SK-N-SH (cell line): Measurements from ENCODE around the gene SOX13. TPM values are rescaled to one million over a fixed set of nuclear protein-coding genes. Genes with fewer than 3 reads are reported as not detected.

Experiments used
- CTCF ChIA-PET: fragments of 300-600, 350-600 bp; formaldehyde crosslinking; extraction: SDS; loops from one replicate; lab custom pipeline; 2021; lab: Yijun Ruan, JAX
- POLR2A ChIA-PET: fragments of 350-600 bp; sonication (Branson Sonifier 250); formaldehyde crosslinking; extraction: SDS; loops from one replicate; lab custom pipeline; 2020; ENCODE audit warnings: antibody characterized with exemption, inconsistent platforms; lab: Yijun Ruan, JAX
- DNase-seq: peaks from one replicate; pipeline ENCODE4 v3.0.0; 2012
- H2AFZ ChIP-seq: fragments of 200-600 bp; sonication (generic); 2 replicates; pipeline ENCODE4 v1.8.1; 2016; ENCODE audit warnings: antibody characterized with exemption, mild to moderate bottlenecking, low read depth
- H3F3A ChIP-seq: fragments of 200-600 bp; sonication (generic); replicated peaks from 2 replicates; pipeline ENCODE3; 2016; ENCODE audit warnings: antibody characterized with exemption, mild to moderate bottlenecking; ENCODE audit not compliant: insufficient read depth
- H3K27ac ChIP-seq, 2 experiments: fragments of 200-500 bp in 1 of 2; fragments of 200-600 bp in 1 of 2; sonication (Bioruptor generic) in 1 of 2; sonication (generic), shearing (Covaris generic) in 1 of 2; 2 replicates each; pipeline versions ENCODE4 v1.5.1 to v1.6.1; 2014 to 2016; ENCODE audit warnings: low read depth in 2 of 2, inconsistent platforms in 1 of 2, low read length in 1 of 2, mild to moderate bottlenecking in 1 of 2, mixed read lengths in 1 of 2
- H3K27me3 ChIP-seq: fragments of 200-600 bp; sonication (generic), shearing (Covaris generic); 2 replicates; pipeline ENCODE4 v1.6.1; 2016; ENCODE audit warnings: mixed run types; ENCODE audit not compliant: insufficient read depth
- H3K36me3 ChIP-seq, 2 experiments: fragments of 200-500 bp in 1 of 2; fragments of 200-600 bp in 1 of 2; sonication (Bioruptor generic) in 1 of 2; sonication (generic) in 1 of 2; replicated peaks in 1 of 2; 2 replicates each; pipeline versions ENCODE3 to v1.5.1; 2014 to 2016; ENCODE audit warnings: low read length in 1 of 2, mild to moderate bottlenecking in 1 of 2; ENCODE audit not compliant: insufficient read depth in 2 of 2, control insufficient read depth in 1 of 2
- H3K4me1 ChIP-seq, 2 experiments: fragments of 200-500 bp in 1 of 2; fragments of 200-600 bp in 1 of 2; sonication (Bioruptor generic) in 1 of 2; sonication (generic), shearing (Covaris generic) in 1 of 2; 2 replicates each; pipeline versions ENCODE4 v1.5.1 to v1.6.1; 2014 to 2016; ENCODE audit warnings: low read depth in 1 of 2, low read length in 1 of 2, mixed run types in 1 of 2; ENCODE audit not compliant: insufficient read depth in 2 of 2, control insufficient read depth in 1 of 2
- H3K4me2 ChIP-seq: fragments of 200-600 bp; sonication (generic), shearing (Covaris generic); 2 replicates; pipeline ENCODE4 v1.6.1; 2017; ENCODE audit warnings: mixed run types
- H3K4me3 ChIP-seq, 2 experiments: fragments of 200-500 bp in 1 of 2; fragments of 200-600 bp in 1 of 2; sonication (Bioruptor generic) in 1 of 2; sonication (generic), shearing (Covaris generic) in 1 of 2; 2 replicates each; pipeline versions ENCODE4 v1.5.1 to v1.8.1; 2014 to 2016; ENCODE audit warnings: low read depth in 2 of 2, inconsistent platforms in 1 of 2, low read length in 1 of 2, mild to moderate bottlenecking in 1 of 2, mixed read lengths in 1 of 2, moderate library complexity in 1 of 2
- H3K79me2 ChIP-seq: fragments of 200-600 bp; sonication (generic); 2 replicates; pipeline ENCODE4 v1.8.1; 2017; ENCODE audit warnings: mild to moderate bottlenecking; ENCODE audit not compliant: insufficient read depth
- H3K9ac ChIP-seq: fragments of 200-600 bp; sonication (generic); 2 replicates; pipeline ENCODE4 v1.6.1; 2017; ENCODE audit warnings: mixed run types
- H3K9me2 ChIP-seq: fragments of 200-600 bp; sonication (generic); 2 replicates; pipeline ENCODE4 v1.6.1; 2017; ENCODE audit warnings: mixed run types
- H3K9me3 ChIP-seq: fragments of 200-600 bp; sonication (generic); 2 replicates; pipeline ENCODE4 v1.6.1; 2017; ENCODE audit warnings: mixed run types, mild to moderate bottlenecking, moderate library complexity
- H4K20me1 ChIP-seq: fragments of 200-600 bp; sonication (generic); 2 replicates; pipeline ENCODE4 v1.6.1; 2017; ENCODE audit warnings: mild to moderate bottlenecking, mixed run types; ENCODE audit not compliant: insufficient read depth
- GABPA ChIP-seq: IDR thresholded peaks from 2 replicates; pipeline ENCODE4 v1.4.0; 2012; ENCODE audit warnings: low read depth, mild to moderate bottlenecking
- MEF2A ChIP-seq: IDR thresholded peaks from 2 replicates; pipeline ENCODE4 v1.4.0; 2012; ENCODE audit warnings: low read depth, borderline replicate concordance
- NFIC ChIP-seq: IDR thresholded peaks from 2 replicates; pipeline ENCODE4 v1.4.0; 2012; ENCODE audit warnings: borderline replicate concordance
- NRF1 ChIP-seq: IDR thresholded peaks from 2 replicates; pipeline ENCODE4 v1.6.1; 2012; ENCODE audit warnings: low read depth, mild to moderate bottlenecking, low read length
- POLR2AphosphoS5 ChIP-seq: IDR thresholded peaks from 2 replicates; pipeline ENCODE4 v1.6.1; 2012; ENCODE audit warnings: low read depth, low read length
- SIN3A ChIP-seq: IDR thresholded peaks from 2 replicates; pipeline ENCODE4 v1.6.1; 2012; ENCODE audit warnings: low read depth, mild to moderate bottlenecking, low read length, moderate library complexity, borderline replicate concordance
- WGBS: methylation state at CpG from one replicate; pipeline ENCODE4 v1.1.6; 2017; ENCODE audit warnings: low lambda C conversion rate; 5-methylcytosine and 5-hydroxymethylcytosine counted together
- polyA plus RNA-seq, 3 experiments: library from polyadenylated mRNA; depleted of rRNA; stranded (reverse); fragments of >200 nt; gene quantifications; 2 replicates each; pipeline ENCODE4 v1.2.3, GENCODE V29; 2012
- TF ChIP-seq, protein P1 (sequence below): fragments of 200-600 bp; sonication (generic); IDR thresholded peaks from 2 replicates; pipeline ENCODE4 v1.6.1; 2017; ENCODE audit warnings: antibody characterized with exemption, mild to moderate bottlenecking, moderate library complexity
- TF ChIP-seq, protein P2 (sequence below): IDR thresholded peaks from 2 replicates; pipeline ENCODE4 v1.4.0; 2012; ENCODE audit warnings: low read depth, borderline replicate concordance

Gene SOX13
- polyA plus RNA-seq, 1 of the 3 experiments (the other 2 are of a cell fraction): 10.6 TPM

DNA sequence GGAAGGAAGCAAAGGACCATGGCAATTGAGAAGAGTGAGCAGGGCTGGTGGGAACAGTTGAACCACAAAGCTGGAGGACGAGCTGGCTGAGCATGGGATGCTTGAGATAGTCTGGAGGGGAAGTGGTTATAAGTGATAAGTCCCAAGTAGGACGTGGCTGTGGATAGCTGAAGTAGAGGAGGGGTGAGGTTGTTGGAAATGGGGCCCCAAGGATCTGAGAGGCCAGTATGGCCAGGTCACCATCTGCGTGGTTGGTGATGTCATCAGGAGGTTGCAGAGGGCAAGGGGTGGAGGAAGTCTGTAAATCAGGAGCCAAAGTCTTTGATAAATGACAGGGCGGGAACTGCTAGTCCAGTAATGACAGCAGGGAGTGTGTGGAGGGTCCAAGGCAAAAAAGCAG lies 104.2 kb downstream of the SOX13 start:
- Histone ChIP-seq H3K9me2 (no peaks in the 10 kb centered on the region), H3K9ac (no peak overlapping the region), H3K27ac (no peak overlapping the region), H3F3A (no peaks in the 10 kb centered on the region), H3K4me2 (no peak overlapping the region), H3K4me3 (no peak overlapping the region), H3K36me3 (no peaks in the 10 kb centered on the region), H3K79me2 (no peaks in the 10 kb centered on the region), H3K9me3 (no peaks in the 10 kb centered on the region), H3K4me1 (0 out of 4 replicates have a peak, but pooled peaks cover 0 to 3% of the 10 kb centered on the region in 2 experiments), H3K27me3 (no peaks in the 10 kb centered on the region; the same call in 1 of the 2 replicates), H4K20me1 (no peaks in the 10 kb centered on the region), H2AFZ (no peak overlapping the region)
- CTCF ChIA-PET: interaction anchor here (0.9 to 5.5 kb wide), 4 partner anchors 14 to 234 kb away, joined by 4 to 33 read pairs (median 4); no protein-coding TSS in a partner anchor
- 33% methylated on average over 4 of the region's 4 CpGs for WGBS
- POLR2A ChIA-PET: no interaction called here
- TF ChIP-seq, protein P1, sequence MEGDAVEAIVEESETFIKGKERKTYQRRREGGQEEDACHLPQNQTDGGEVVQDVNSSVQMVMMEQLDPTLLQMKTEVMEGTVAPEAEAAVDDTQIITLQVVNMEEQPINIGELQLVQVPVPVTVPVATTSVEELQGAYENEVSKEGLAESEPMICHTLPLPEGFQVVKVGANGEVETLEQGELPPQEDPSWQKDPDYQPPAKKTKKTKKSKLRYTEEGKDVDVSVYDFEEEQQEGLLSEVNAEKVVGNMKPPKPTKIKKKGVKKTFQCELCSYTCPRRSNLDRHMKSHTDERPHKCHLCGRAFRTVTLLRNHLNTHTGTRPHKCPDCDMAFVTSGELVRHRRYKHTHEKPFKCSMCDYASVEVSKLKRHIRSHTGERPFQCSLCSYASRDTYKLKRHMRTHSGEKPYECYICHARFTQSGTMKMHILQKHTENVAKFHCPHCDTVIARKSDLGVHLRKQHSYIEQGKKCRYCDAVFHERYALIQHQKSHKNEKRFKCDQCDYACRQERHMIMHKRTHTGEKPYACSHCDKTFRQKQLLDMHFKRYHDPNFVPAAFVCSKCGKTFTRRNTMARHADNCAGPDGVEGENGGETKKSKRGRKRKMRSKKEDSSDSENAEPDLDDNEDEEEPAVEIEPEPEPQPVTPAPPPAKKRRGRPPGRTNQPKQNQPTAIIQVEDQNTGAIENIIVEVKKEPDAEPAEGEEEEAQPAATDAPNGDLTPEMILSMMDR: no peak
- TF ChIP-seq MEF2A: no peak
- TF ChIP-seq NRF1: no peak
- TF ChIP-seq, protein P2, sequence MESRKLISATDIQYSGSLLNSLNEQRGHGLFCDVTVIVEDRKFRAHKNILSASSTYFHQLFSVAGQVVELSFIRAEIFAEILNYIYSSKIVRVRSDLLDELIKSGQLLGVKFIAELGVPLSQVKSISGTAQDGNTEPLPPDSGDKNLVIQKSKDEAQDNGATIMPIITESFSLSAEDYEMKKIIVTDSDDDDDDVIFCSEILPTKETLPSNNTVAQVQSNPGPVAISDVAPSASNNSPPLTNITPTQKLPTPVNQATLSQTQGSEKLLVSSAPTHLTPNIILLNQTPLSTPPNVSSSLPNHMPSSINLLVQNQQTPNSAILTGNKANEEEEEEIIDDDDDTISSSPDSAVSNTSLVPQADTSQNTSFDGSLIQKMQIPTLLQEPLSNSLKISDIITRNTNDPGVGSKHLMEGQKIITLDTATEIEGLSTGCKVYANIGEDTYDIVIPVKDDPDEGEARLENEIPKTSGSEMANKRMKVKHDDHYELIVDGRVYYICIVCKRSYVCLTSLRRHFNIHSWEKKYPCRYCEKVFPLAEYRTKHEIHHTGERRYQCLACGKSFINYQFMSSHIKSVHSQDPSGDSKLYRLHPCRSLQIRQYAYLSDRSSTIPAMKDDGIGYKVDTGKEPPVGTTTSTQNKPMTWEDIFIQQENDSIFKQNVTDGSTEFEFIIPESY: no peak
- TF ChIP-seq GABPA: no peak
- no peak for TF ChIP-seq POLR2AphosphoS5
- no peak for TF ChIP-seq SIN3A
- TF ChIP-seq NFIC: no peak
- DNase-seq: no peak

Other genes with a start within 250 kb of the SOX13 start
- gene SNRPE, start 211.5 kb upstream of the SOX13 start, polyA plus RNA-seq (2012; rRNA removed): 177 and 359 TPM in 2 replicates
- gene ETNK2, start 78.9 kb downstream of the SOX13 start, polyA plus RNA-seq (2012; rRNA removed): 16.1 and 20.1 TPM in 2 replicates
- gene REN, start 93.2 kb downstream of the SOX13 start, polyA plus RNA-seq (2012; rRNA removed): not detected in 2 replicates
- gene KISS1, start 123.4 kb downstream of the SOX13 start, polyA plus RNA-seq (2012; rRNA removed): 0.10 TPM in 1 of 2 replicates, not detected in the other
- gene GOLT1A, start 140.9 kb downstream of the SOX13 start, polyA plus RNA-seq (2012; rRNA removed): not detected in 2 replicates